Stomach (tissue), 4 donors: ENCODE results near the gene RRH.

ENCODE experiments used
- CTCF ChIP-seq, 7 experiments: fragments of 450-650 bp in 4 of 7; fragments of 200-600 bp in 3 of 7; sonication (generic) in 3 of 7; IDR thresholded peaks; one replicate each; pipeline ENCODE4 v1.5.1; 2016 to 2019; ENCODE audit warnings: antibody characterized with exemption in 7 of 7, control low read depth in 2 of 7, mild to moderate bottlenecking in 1 of 7
- EP300 ChIP-seq: sonication (generic); formaldehyde crosslinking; IDR thresholded peaks from one replicate; pipeline ENCODE4 v1.6.1; 2017; ENCODE audit warnings: antibody characterized with exemption
- POLR2A ChIP-seq, 4 donors: fragments of 450-650 bp; IDR thresholded peaks; one replicate each; pipeline ENCODE4 v1.6.1; 2016; ENCODE audit warnings: antibody characterized with exemption in 4 of 4, control low read depth in 2 of 4, mild to moderate bottlenecking in 1 of 4, moderate library complexity in 1 of 4
- POLR2AphosphoS5 ChIP-seq, 3 donors: sonication (generic); formaldehyde crosslinking; IDR thresholded peaks; one replicate each; pipeline ENCODE4 v1.6.1; 2016; ENCODE audit warnings: antibody characterized with exemption in 3 of 3

- TF ChIP-seq POLR2AphosphoS5 (IDR thresholded peaks at IDR 0.05) (no peak), CTCF (IDR thresholded peaks at IDR 0.05) (no peak), POLR2A (IDR thresholded peaks at IDR 0.05) (no peak), EP300 (no peak)
Measured at GRCh38 chr4:109879081-109879480, 51.3 kb downstream of the RRH start.
